SK-N-SH (cell line): ENCODE measurements around the gene MRFAP1L1. TPM values are rescaled to one million over a fixed set of nuclear protein-coding genes. Genes with fewer than 3 reads are reported as not detected.

Experiments used
- polyA plus RNA-seq, 3 experiments: library from polyadenylated mRNA; depleted of rRNA; stranded (reverse); fragments of >200 nt; gene quantifications; 2 replicates each; pipeline ENCODE4 v1.2.3, GENCODE V29; 2012

MRFAP1L1 gene
- polyA plus RNA-seq, 1 of the 3 experiments (the other 2 are of a cell fraction): 60.3 TPM

Other genes starting within 250 kb of the MRFAP1L1 start
- gene PPP2R2C, start 237.3 kb downstream of the MRFAP1L1 start, polyA plus RNA-seq (2012; rRNA removed): 0.08 and 0.21 TPM in 2 replicates
- gene MAN2B2, start 134.7 kb downstream of the MRFAP1L1 start, polyA plus RNA-seq (2012; rRNA removed): 18.5 and 24.9 TPM in 2 replicates
- 247 and 416 TPM in 2 replicates for gene MRFAP1, start 69.2 kb downstream of the MRFAP1L1 start, polyA plus RNA-seq (2012; rRNA removed)
- gene S100P, start 16.0 kb downstream of the MRFAP1L1 start, polyA plus RNA-seq (2012; rRNA removed): not detected in 2 replicates
- gene BLOC1S4, start 6.3 kb upstream of the MRFAP1L1 start, polyA plus RNA-seq (2012; rRNA removed): 21.9 and 22.1 TPM in 2 replicates
- gene KIAA0232, start 72.9 kb upstream of the MRFAP1L1 start, polyA plus RNA-seq (2012; rRNA removed): 5.7 and 7.7 TPM in 2 replicates
- 39.5 and 42.6 TPM in 2 replicates for gene TBC1D14, start 200.0 kb upstream of the MRFAP1L1 start, polyA plus RNA-seq (2012; rRNA removed)